Activated CD8-positive, alpha-beta T cell treated with anti-CD3 and anti-CD28 coated beads for 36 hours (primary cell): ENCODE data around the gene NELFCD. TPM values are rescaled to one million over a fixed set of nuclear protein-coding genes. Genes with fewer than 3 reads are reported as not detected.

ENCODE experiments used
- ATAC-seq: fragments of 200-7000 bp; cut with Tn5 transposase; one replicate; pipeline ENCODE4 v1.10.0; 2021; ENCODE audit warnings: mild to moderate bottlenecking, moderate library complexity
- CTCF ChIA-PET: fragments of 350-600 bp; sonication (Branson Sonifier 250); formaldehyde crosslinking; loops from one replicate; lab custom pipeline; 2021; ENCODE audit warnings: antibody characterized with exemption; lab: Charles Lee
- POLR2A ChIA-PET: fragments of 350-600 bp; sonication (Branson Sonifier 250); formaldehyde crosslinking; loops from one replicate; lab custom pipeline; 2021; ENCODE audit warnings: antibody characterized with exemption; lab: Charles Lee
- DNase-seq: peaks from one replicate; pipeline ENCODE4 v3.0.0-alpha.2; 2020
- H3K27ac Mint-ChIP-seq: one replicate; pipeline ENCODE4 v1.8.0; 2021; ENCODE audit warnings: mild to moderate bottlenecking, mixed read lengths
- H3K27me3 Mint-ChIP-seq: one replicate; pipeline ENCODE4 v1.8.0; 2021; ENCODE audit warnings: mixed read lengths
- H3K36me3 Mint-ChIP-seq: one replicate; pipeline ENCODE4 v1.8.0; 2021; ENCODE audit warnings: low read depth, mixed read lengths
- H3K4me1 Mint-ChIP-seq: one replicate; pipeline ENCODE4 v1.8.0; 2021; ENCODE audit warnings: low read depth, mixed read lengths
- H3K4me3 Mint-ChIP-seq: one replicate; pipeline ENCODE4 v1.8.0; 2021; ENCODE audit warnings: mild to moderate bottlenecking, moderate library complexity, mixed read lengths
- H3K9me3 Mint-ChIP-seq: one replicate; pipeline ENCODE4 v1.8.0; 2021; ENCODE audit warnings: mixed read lengths
- CTCF ChIP-seq: fragments of 200-600 bp; IDR thresholded peaks from one replicate; pipeline ENCODE4 v1.8.0; 2022; ENCODE audit warnings: antibody characterized with exemption, mild to moderate bottlenecking
- intact Hi-C: fragments of 100-400 bp; cut with micrococcal nuclease; formaldehyde crosslinking; loops from one replicate; pipeline ENCODE4 v1.10.0; 2022
- total RNA-seq, 2 experiments: library from RNA; stranded (reverse); gene quantifications; one replicate each; pipeline ENCODE4 v1.2.3, GENCODE V29; 2021

NELFCD gene
- total RNA-seq, 2 experiments from 2014 or later = 106 to 120 TPM

- Mint-ChIP-seq H3K4me1 (peaks cover 26% of the 10 kb centered on the region), H3K4me3 (no peak overlapping the region), H3K36me3 (peaks cover 21% of the 10 kb centered on the region), H3K27me3 (no peaks in the 10 kb centered on the region), H3K9me3 (no peaks in the 10 kb centered on the region), H3K27ac (no peak overlapping the region)
- ChIA-PET CTCF (no interaction called here), POLR2A (interaction anchor here (1.2 to 3.1 kb wide), 2 partner anchors 8 to 11 kb away, joined by 4 to 18 read pairs; partner anchors contain the start of gene ATP5F1E)
- DNase-seq (no peak), ATAC-seq (no peak)
- TF ChIP-seq CTCF = no peak
- intact Hi-C loops = no loop called here
These were observed 40.0 kb downstream of the NELFCD start for GRCh38 chr20:59020938-59021551.

DNA sequence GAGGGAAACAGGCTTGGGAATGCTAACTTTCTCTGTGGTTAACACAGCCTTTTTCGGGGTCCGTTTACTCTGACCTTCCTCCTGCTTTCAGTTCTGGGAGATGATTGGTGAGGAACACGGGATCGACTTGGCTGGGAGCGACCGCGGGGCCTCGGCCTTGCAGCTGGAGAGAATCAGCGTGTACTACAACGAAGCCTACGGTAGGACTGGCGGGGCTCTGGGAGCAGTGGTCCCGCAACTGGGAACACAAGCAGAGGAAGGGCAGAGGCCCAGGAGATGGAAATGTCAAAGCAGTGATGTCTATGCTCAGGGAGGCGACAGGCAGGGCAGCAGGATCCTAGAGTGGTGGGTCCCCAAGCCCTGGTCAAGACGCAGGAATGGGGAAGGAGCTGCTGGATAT lies 41.7 kb downstream of the NELFCD start:
- TF ChIP-seq CTCF = no peak
- Mint-ChIP-seq H3K9me3 (no peaks in the 10 kb centered on the region), H3K4me3 (no peak overlapping the region), H3K36me3 (peaks cover 33% of the 10 kb centered on the region), H3K4me1 (peaks cover 30% of the 10 kb centered on the region), H3K27ac (no peak overlapping the region), H3K27me3 (no peaks in the 10 kb centered on the region)
- ChIA-PET POLR2A (interaction anchor here (3.1 kb wide), 1 partner anchor 10 kb away, joined by 18 read pairs; the partner anchor contains the start of gene ATP5F1E), CTCF (interaction anchor here (1.1 kb wide), 1 partner anchor 9 kb away, joined by 3 read pairs; the partner anchor contains the start of gene ATP5F1E)
- intact Hi-C loops = no loop called here
- ATAC-seq (no peak), DNase-seq (no peak)

GRCh38 chr20:59023616-59024015 lies 42.6 kb downstream of the NELFCD start:
- no peaks in the 10 kb centered on the region for H3K27me3 Mint-ChIP-seq
- ATAC-seq (no peak), DNase-seq (no peak)
- H3K9me3 Mint-ChIP-seq = no peaks in the 10 kb centered on the region
- ChIA-PET POLR2A (interaction anchor here (0.6 to 3.1 kb wide), 6 partner anchors 9 to 338 kb away, joined by 3 to 18 read pairs (median 3); partner anchors contain the start of gene ATP5F1E), CTCF (interaction anchor here (1.1 to 1.3 kb wide), 2 partner anchors 8 to 10 kb away, joined by 3 to 4 read pairs; partner anchors contain the start of gene ATP5F1E)
- H3K4me1 Mint-ChIP-seq = peaks cover 38% of the 10 kb centered on the region
- no peak for TF ChIP-seq CTCF
- H3K36me3 Mint-ChIP-seq = peaks cover 39% of the 10 kb centered on the region
- no peak overlapping the region for H3K4me3 Mint-ChIP-seq
- H3K27ac Mint-ChIP-seq = no peak overlapping the region
- intact Hi-C loops = no loop called here

GRCh38 chr20:59024111-59024530 lies 43.1 kb downstream of the NELFCD start:
- no peaks in the 10 kb centered on the region for H3K27me3 Mint-ChIP-seq
- H3K4me3 Mint-ChIP-seq = no peak overlapping the region
- H3K9me3 Mint-ChIP-seq = no peaks in the 10 kb centered on the region
- POLR2A ChIA-PET = interaction anchor here (0.6 to 3.1 kb wide), 7 partner anchors 8 to 339 kb away, joined by 3 to 18 read pairs (median 3); partner anchors contain the start of gene ATP5F1E
- intact Hi-C loops = no loop called here
- H3K4me1 Mint-ChIP-seq = peaks cover 43% of the 10 kb centered on the region
- H3K27ac Mint-ChIP-seq = no peak overlapping the region
- peaks cover 44% of the 10 kb centered on the region for H3K36me3 Mint-ChIP-seq
- no peak for TF ChIP-seq CTCF
- ATAC-seq (no peak), DNase-seq (no peak)
- CTCF ChIA-PET = interaction anchor here (1.3 kb wide), 1 partner anchor 9 kb away, joined by 4 read pairs; no protein-coding TSS in a partner anchor

- no peaks in the 10 kb centered on the region for H3K27me3 Mint-ChIP-seq
- no peak for DNase-seq
- peaks cover 52% of the 10 kb centered on the region for H3K4me1 Mint-ChIP-seq
- CTCF ChIA-PET = interaction anchor here (1.3 kb wide), 1 partner anchor 8 kb away, joined by 4 read pairs; no protein-coding TSS in a partner anchor
- intact Hi-C loops = no loop called here
- no peaks in the 10 kb centered on the region for H3K9me3 Mint-ChIP-seq
- TF ChIP-seq CTCF = no peak
- peaks cover 51% of the 10 kb centered on the region for H3K36me3 Mint-ChIP-seq
- H3K27ac Mint-ChIP-seq = no peak overlapping the region
- no peak for ATAC-seq
- POLR2A ChIA-PET = interaction anchor here (1.2 kb wide), 1 partner anchor 11 kb away, joined by 3 read pairs; no protein-coding TSS in a partner anchor
- H3K4me3 Mint-ChIP-seq = no peak overlapping the region
These were observed 44.0 kb downstream of the NELFCD start for GRCh38 chr20:59025086-59025485.
